ENCODE data around the gene NDUFS6. TPM values are rescaled to one million over a fixed set of nuclear protein-coding genes. Genes with fewer than 3 reads are reported as not detected.

NDUFS6 gene
- total RNA-seq, 1 donor from 2014 or later: 26.8 TPM

DNA sequence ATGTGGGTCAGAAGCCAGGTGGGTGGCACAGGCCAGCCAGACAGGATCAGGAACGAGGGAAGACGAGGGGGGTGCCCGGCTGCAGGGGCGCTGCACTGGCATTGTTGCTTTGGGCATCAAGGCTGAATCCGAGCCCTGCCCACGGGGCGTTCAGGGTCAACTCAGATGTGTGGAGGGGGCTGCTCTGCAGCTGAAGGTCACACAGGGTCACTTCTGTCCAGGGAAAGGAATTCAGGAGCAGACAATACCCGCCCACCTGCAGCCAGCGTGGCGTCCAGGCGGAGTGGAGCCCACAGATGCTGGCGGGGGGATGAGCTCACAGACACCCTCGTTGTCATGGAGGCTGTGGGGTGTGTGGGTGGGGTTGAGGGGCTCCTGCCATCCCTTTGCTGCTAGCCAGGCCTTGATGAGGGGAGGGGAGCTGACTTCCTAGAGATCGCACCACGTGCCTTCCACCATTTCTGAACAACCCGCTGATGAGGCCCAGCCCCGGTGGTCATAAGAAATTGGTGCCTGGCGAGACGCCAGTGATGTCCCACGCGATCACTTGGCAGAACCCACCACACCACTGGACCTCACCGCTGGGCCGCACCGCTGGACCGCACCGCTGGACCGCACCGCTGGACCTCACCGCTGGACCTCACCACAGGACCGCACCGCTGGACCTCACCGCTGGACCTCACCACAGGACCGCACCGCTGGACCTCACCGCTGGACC is 32.8 kb upstream of the NDUFS6 start:
- no peaks in the 10 kb centered on the region for H3K36me3 ChIP-seq
- no peaks in the 10 kb centered on the region for H3K4me1 ChIP-seq
- TF ChIP-seq POLR2A (IDR thresholded peaks at IDR 0.05) (no peak), POLR2AphosphoS5 (IDR thresholded peaks at IDR 0.05; ENCODE audit: insufficient read depth in 1 of 2, low read depth in 1 of 2) (no peak)
- TF ChIP-seq, protein P1, sequence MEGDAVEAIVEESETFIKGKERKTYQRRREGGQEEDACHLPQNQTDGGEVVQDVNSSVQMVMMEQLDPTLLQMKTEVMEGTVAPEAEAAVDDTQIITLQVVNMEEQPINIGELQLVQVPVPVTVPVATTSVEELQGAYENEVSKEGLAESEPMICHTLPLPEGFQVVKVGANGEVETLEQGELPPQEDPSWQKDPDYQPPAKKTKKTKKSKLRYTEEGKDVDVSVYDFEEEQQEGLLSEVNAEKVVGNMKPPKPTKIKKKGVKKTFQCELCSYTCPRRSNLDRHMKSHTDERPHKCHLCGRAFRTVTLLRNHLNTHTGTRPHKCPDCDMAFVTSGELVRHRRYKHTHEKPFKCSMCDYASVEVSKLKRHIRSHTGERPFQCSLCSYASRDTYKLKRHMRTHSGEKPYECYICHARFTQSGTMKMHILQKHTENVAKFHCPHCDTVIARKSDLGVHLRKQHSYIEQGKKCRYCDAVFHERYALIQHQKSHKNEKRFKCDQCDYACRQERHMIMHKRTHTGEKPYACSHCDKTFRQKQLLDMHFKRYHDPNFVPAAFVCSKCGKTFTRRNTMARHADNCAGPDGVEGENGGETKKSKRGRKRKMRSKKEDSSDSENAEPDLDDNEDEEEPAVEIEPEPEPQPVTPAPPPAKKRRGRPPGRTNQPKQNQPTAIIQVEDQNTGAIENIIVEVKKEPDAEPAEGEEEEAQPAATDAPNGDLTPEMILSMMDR (IDR thresholded peaks at IDR 0.05): no peak
- intact Hi-C loops (cut with DNase I): no loop called here
- no peaks in the 10 kb centered on the region for H3K9me3 ChIP-seq
- no peaks in the 10 kb centered on the region for H3K27me3 ChIP-seq
- H3K27ac ChIP-seq: no peak overlapping the region
- no peak for DNase-seq (ENCODE audit: extremely low spot score in 2 of 2)
- no peak overlapping the region for H3K4me3 ChIP-seq

DNA sequence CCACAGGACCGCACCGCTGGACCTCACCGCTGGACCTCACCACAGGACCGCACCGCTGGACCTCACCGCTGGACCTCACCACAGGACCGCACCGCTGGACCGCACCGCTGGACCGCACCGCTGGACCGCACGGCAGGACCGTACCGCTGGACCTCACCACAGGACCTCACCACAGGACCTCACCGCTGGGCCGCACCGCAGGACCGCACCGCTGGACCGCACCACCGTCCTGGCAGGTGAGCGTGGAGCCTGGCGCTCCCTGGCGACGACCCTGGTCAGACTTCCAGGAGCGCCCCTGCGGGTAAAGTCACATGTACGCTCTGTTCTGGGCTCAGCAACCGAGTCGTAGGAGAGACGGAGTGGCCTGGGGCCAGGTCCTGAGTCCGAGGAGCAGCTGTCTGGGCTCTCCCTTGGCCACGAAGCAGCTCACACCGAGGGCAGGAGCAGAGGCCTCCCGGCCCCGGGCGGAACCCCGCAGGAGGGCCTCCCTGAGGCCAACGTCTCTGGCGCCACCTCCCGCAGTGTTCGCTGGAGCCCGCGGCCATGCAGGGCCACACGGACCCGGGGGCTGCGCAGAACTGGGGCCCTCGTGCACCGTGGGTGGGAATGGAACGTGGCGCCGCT is 32.1 kb upstream of the NDUFS6 start:
- Histone ChIP-seq H3K4me3 (no peak overlapping the region), H3K4me1 (no peaks in the 10 kb centered on the region), H3K27me3 (no peaks in the 10 kb centered on the region), H3K36me3 (no peaks in the 10 kb centered on the region), H3K27ac (no peak overlapping the region), H3K9me3 (no peaks in the 10 kb centered on the region)
- no peak for TF ChIP-seq POLR2A (IDR thresholded peaks at IDR 0.05)
- no peak for TF ChIP-seq POLR2AphosphoS5 (IDR thresholded peaks at IDR 0.05; ENCODE audit: insufficient read depth in 1 of 2, low read depth in 1 of 2)
- TF ChIP-seq, protein P1 (IDR thresholded peaks at IDR 0.05): no peak
- DNase-seq (ENCODE audit: extremely low spot score in 2 of 2): no peak
- intact Hi-C loops (cut with DNase I): no loop called here

DNA sequence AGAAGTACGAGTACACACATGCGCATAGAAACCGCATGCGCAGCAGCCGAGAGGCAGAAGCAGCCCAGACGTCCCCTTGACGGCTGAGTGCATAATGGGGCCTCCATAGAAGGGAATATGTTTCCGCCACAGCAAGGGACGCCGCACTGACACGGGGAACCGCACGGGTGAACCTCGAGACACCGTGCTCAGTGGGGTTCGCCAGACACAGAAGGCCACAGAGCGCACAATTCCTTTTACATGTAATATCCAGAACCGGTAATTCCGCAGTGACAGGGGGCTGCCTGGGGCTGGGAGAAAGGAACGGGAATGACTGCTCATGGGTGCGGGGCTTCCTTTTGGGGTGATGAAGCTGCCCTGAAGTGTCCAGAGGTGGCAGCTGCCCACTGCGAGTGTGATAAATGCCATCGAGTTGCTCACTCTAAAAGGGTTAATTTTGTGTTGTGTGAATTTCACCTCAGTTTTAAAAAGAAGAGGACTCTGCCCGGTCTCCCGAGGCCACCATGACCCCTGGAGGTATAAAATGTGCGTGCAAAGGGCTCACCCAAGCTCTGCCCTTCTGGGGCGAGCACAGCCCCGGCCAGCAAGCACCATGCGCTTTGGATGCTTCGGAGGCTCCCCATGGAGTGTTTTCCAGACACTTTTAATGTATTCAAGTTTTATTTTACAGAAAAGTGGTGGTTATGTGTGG is 31.3 kb upstream of the NDUFS6 start:
- intact Hi-C loops (cut with DNase I): no loop called here
- H3K4me1 ChIP-seq: no peaks in the 10 kb centered on the region
- H3K27me3 ChIP-seq: no peaks in the 10 kb centered on the region
- H3K27ac ChIP-seq: no peak overlapping the region
- H3K9me3 ChIP-seq: no peaks in the 10 kb centered on the region
- no peak for TF ChIP-seq POLR2AphosphoS5 (IDR thresholded peaks at IDR 0.05; ENCODE audit: insufficient read depth in 1 of 2, low read depth in 1 of 2)
- TF ChIP-seq POLR2A (IDR thresholded peaks at IDR 0.05): no peak
- TF ChIP-seq, protein P1 (IDR thresholded peaks at IDR 0.05): no peak
- H3K4me3 ChIP-seq: no peak overlapping the region
- DNase-seq (ENCODE audit: extremely low spot score in 2 of 2): no peak
- H3K36me3 ChIP-seq: no peaks in the 10 kb centered on the region

DNA sequence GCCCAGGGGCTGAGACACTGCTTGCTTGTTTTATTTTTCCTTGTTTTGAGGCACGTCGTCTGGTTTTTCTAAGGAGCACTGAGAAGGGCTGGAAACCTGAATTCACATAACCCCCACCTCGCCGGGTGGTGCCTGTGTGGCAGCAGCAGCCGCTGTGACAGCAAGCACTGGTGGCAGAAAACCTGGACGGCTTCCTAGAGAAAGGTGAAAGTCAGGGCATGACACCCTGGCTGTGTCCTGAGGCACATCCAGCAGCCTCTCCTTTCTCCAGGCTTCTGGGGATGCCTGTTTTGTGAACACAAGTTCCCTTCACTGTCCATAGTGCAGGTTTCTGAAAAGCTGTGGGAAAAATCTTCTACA is 30.8 kb upstream of the NDUFS6 start:
- Histone ChIP-seq H3K27ac (no peak overlapping the region), H3K9me3 (no peaks in the 10 kb centered on the region), H3K4me3 (no peak overlapping the region), H3K36me3 (no peaks in the 10 kb centered on the region), H3K27me3 (no peaks in the 10 kb centered on the region), H3K4me1 (no peaks in the 10 kb centered on the region)
- intact Hi-C loops (cut with DNase I): no loop called here
- TF ChIP-seq POLR2AphosphoS5 (IDR thresholded peaks at IDR 0.05; ENCODE audit: insufficient read depth in 1 of 2, low read depth in 1 of 2): no peak
- TF ChIP-seq, protein P1 (IDR thresholded peaks at IDR 0.05): no peak
- TF ChIP-seq POLR2A (IDR thresholded peaks at IDR 0.05): no peak
- no peak for DNase-seq (ENCODE audit: extremely low spot score in 2 of 2)

Data from vagina (tissue), 2 donors.